Activated T-cell treated with anti-CD3 and anti-CD28 coated beads, Interleukin-2, amount 50 U/mL, for 1 hour (primary cell): Measurements from ENCODE around the gene TRAF5.
"Not testable (repeated sequence)": the region's sequence is repeated elsewhere in the genome, so short reads cannot be mapped to it uniquely, and the experiment has no call there.

Source experiments
- DNase-seq: peaks from one replicate; pipeline ENCODE4 v3.0.0-alpha.2; 2020

The TRAF5 gene

DNA sequence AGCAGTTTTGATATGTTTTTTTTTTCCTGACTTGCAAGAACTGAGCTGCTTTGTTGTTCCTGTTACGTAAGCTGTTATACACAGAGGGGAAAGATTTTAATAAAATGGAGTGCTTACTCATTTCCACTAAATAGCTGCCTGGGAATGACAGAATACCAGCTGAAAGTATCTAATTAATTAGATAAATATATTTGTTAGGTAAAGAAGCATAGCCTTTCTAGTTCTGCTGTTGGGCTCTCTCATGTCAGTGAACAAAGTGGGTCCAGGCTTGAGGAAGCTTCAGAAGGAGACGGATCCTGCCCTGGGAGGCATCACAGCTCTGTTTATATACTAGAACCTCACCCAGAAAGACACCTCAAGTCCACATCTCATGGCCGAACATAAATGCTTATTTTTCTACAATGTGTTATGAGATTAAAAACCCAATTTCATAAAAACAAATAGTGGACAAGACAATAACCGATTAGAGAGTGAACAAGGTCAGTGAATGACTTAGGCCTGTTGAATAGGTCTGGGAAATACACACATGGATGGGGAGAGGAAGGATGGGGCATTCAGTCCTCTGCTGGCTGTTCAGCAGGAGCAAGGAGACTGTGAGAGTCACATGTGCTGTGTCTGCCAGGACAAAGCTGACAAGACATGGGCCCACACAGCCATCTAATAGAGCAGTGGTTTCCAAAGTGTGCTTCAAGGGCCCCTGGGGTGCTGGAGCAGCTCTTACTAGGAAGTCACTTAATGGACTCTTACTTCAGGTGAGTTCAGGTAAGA lies 20.6 kb downstream of the TRAF5 start:
- DNase-seq = no peak

DNA sequence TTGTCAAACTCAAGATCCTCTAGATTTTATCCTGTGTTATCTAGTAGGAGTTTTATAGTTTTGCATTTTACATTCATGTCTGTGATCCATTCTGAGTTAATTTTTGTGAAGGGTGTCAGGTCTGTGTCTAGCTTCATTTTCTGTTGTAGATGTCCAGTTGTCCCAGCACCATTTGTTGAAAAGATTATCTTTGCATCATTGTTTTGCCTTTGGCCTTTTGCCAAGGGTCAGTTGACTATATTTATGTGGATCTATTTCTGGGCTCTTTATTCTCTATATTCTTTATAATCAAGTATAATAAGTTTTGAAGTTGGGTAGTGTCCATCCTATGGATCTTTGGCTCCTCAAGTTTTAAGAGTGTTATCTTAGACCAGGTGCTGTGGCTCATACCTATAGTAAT lies 21.9 kb downstream of the TRAF5 start:
- no peak for DNase-seq

DNA sequence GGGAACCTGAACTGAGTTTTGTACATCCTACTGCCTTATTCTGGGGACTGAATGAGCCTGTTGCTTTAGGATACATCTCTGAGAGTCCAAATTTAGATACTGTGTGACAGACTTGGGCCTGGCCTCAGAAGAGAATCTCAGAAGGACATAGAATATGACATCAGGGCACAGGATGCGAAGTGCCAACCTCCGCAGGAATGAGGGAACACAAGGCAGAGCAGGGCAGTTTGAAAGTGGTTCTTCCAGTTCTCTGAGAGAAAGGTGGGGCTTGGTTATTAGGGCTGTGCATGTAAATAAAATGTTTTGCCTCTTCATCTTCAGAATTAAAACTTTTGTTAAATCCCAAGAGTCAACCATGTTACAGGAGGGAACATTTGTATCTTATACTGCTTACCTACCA lies 23.1 kb downstream of the TRAF5 start:
- DNase-seq = no peak

DNA sequence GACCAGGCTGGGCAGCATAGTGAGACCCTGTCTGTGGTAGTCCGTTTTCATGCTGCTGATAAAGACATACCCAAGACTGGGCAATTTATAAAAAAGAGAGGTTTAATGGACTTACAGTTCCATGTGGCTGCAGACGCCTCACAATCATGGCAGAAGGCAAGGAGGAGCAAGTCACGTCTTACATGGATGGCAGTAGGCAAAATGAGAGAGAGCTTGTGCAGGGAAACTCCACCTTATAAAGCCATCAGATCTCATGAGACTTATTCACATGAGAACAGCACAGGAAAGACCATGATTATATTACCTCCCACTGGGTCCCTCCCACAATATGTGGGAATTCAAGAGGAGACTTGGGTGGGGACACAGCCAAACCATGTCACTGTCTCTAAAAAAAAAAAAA lies 25.4 kb downstream of the TRAF5 start:
- DNase-seq = not testable (repeated sequence)

DNA sequence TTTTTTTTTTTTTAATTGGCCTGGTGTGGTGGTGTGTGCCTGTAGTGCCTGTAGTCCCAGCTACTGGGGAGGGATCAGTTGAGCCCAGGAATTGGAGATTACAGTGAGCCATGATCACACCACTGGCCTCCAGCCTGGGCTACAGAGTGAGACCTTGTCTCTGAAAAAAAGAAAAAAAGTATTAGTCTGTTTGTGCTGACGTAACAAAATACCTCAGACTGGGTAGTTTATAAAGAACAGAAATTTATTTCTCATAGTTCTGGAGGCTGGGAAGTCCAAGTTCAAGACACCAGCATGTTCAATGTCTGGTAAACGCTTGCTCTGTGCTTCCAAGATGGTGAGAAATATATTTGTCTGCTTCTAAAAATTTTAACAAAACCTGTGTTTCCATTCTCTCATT lies 25.8 kb downstream of the TRAF5 start:
- DNase-seq = no peak

DNA sequence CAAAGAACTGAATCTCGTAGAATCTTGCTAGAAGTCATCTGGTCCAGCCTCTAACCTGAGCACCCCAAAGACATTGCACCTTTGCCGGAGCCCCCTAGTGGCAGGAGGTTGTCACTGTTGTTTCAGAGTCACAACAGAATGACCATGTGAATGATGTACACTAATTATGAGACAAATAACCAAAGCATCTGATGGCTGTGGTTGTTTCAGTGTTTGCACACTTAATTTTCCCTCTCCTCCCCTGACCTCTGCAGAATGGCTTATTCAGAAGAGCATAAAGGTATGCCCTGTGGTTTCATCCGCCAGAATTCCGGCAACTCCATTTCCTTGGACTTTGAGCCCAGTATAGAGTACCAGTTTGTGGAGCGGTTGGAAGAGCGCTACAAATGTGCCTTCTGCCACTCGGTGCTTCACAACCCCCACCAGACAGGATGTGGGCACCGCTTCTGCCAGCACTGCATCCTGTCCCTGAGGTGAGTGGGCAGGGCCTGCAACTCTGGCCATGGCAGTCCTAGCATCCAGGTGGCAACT lies 26.4 kb downstream of the TRAF5 start:
- DNase-seq = peak; percentile 52

DNA sequence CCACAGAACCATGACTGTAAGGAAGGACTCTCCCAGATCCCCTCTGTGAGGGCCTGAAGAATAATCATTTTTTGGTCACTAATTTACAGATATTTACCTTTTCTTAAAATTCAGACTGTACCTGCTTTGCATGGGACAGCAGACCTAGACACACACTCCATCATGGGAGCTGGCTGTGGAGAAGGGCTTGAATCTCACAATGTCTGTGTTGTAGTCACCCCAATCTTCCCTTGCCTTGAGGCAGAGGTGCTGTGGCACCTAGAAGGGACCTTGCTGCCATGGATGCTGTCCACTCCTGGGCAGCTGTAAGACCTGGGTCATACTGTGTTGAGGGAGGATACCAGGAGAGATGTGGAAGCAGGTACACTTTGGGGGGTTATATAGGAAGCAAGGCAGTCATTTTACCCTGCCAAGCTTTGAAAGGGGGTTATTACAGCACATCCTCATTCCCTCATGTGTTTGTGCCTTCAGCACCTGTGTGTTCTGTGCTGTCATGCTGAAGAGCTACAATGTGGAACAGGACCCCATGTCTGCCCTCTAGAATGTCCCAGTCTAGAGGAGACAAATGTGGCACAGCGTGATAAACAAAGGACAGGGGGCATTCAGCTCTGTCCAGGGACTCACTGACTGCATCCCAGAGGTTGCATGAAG lies 27.1 kb downstream of the TRAF5 start:
- no peak for DNase-seq

DNA sequence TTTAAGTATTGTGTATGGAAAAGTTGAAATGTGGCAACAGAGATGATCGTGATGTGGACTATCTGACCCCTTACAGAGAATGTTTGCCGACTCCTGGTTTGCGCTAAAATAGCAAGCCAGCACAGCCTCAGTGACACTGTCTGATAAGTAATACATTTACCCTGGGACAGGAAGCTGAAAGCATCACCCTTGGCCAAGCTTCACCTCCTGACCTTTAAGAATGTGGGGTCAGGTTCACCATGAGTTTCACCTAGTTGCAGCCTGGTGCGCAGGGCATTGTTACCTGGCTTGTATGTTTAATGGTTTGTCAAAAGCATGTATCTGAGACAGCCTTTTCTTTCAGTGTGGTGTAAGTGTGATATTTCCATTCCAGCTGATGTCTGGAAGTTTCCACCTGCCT lies 29.2 kb downstream of the TRAF5 start:
- DNase-seq = no peak

DNA sequence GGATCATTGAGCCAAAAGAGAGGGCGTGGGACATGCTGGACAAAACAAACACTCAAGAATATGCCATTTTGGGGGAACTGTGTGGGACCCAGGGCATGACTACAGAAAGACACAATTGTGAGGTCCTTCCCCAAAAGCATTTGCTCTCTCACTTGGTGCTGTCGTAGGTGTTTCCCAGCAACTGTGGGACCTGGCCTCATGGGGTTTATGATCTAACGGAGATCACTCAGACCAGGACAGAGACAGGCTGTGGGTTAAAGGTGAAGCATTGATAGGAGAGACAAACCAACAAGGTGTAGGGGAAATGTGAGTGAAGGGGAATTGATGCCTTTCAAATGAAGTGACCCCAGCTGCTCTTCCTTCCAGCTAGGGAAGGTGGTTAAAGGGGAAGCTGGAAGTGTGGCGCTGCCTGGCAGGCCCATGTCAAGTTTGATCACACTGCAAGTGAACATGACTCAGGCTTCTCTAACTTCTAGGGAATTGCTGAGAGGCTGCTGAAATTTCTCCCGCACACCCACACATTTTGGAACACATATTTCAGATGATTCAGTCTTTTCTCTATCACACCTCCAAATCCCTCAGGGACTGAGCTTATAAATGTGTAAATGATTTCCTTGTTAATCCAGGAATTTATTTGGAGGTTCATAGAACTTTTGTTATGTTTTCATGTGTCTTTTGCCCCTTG lies 30.2 kb downstream of the TRAF5 start:
- DNase-seq = no peak

- no peak for DNase-seq
Observed at GRCh38 chr1:211358685-211359084, 32.1 kb downstream of the TRAF5 start.

DNA sequence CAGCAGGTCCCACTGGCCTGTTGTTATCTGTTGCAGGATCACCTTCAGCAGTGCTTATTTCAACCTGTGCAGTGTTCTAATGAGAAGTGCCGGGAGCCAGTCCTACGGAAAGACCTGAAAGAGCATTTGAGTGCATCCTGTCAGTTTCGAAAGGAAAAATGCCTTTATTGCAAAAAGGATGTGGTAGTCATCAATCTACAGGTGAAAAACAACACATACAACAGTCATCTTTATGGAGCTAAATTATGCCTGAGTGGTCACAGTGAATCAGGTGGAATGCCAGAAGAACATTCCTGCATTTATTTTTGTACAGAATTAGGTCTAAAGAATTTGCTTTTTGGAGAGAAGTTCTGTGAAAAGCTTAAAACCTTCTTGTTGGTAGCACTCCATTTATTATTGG lies 33.2 kb downstream of the TRAF5 start:
- DNase-seq = no peak

DNA sequence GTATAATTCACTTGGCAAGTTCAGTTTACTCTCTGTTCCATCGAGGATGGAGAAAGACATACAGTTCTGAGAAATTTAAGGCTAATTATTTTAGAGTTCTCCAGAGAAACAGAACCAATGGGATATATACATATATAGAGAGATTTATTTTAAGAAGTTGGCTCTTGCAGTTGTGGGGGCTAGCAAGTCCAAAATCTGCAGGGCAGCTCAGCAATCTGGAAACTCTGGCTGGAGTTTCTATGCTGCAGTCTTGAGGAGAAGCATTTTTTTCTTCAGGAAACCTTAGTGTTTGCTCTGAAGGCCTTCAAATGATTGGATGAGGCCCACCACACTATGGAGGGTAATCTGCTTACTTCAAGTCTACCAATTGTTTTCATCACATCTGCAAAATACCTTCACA lies 34.6 kb downstream of the TRAF5 start:
- no peak for DNase-seq

DNA sequence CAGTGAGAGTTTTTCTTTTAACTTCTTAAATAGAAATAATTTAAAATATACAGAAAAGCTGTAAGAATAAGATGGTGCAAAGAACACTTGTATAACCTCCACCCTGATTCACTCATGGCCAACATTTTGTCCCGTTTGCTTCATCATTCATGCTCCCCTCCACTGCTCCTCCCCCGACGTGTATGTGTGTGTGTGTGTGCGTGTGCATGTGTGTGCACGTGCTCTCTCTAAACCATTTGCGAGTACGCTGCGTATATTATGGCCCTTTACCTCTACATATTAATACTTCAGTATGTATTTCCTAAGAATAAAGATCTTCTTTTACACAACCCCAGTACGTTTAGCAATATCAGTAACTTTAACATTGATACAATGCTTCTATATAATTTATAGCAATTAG lies 43.0 kb downstream of the TRAF5 start:
- no peak for DNase-seq

DNA sequence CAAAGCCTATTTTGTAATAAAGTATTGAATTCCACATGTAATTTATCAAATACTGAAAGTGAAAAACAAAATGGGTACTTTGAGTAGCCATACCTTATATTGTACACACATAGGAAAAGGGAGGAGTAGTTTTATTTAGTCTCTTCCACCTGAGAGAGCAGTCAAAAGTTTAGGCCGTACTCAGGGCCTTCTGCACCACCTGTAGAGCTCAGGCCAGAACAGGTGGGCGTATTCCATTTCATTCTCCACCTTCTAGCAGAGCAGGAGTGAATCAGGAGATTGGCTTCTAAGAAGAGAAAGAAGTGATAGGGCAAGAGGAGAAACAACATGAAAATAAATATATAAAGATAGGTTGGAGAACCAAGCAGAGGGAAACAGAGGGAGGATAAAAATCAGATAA lies 44.0 kb downstream of the TRAF5 start:
- no peak for DNase-seq

- no peak for DNase-seq
Observed at GRCh38 chr1:211371406-211372105, 44.9 kb downstream of the TRAF5 start.

GRCh38 chr1:211372463-211372862 lies 45.8 kb downstream of the TRAF5 start:
- DNase-seq = no peak

GRCh38 chr1:211375146-211375818 lies 48.6 kb downstream of the TRAF5 start:
- DNase-seq = no peak

GRCh38 chr1:211375949-211376348 lies 49.3 kb downstream of the TRAF5 start:
- no peak for DNase-seq

- DNase-seq = no peak
Observed at GRCh38 chr1:211376807-211377470, 50.3 kb downstream of the TRAF5 start.

DNA sequence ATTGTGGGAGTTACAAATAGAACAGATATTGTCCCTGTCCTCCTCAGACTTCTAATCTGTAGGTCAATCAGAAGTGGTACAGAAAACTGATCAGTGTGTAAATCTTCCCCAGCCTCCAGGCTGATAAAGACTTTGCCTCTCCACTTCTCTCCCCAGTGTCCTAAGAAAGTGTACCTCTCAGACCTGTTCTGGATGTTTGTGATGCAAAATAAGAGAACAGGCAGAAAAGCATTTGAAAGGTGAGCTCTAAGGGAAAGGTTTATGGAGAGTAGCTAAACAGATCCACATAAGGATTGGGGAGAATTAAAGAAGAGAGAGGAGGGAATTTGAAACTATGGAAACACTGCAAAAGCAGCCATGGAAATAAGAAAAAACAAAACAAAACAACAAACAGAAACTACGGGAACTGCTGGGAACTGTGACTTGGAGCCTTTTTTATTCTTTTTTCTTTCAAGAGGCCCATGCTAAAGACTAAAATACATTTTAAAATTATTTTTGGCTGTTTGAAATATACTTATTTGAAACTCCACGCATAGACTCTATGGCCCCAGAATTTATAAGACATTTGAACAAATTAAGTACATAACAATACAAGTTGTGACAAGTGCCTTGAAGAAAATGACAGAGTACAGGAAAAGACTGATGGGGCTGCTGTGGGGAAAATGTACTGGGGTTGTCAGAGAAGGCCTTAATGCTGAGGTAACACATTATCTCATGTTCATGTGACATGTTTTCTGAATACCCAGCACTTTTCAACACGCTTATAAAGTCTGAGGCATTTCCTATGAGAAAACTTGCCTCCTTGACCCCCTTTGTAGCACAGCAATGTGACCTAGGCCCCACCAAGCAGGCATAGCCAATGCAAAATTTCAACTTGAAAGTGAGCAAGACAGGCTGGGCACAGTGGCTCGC lies 51.2 kb downstream of the TRAF5 start:
- no peak for DNase-seq

DNA sequence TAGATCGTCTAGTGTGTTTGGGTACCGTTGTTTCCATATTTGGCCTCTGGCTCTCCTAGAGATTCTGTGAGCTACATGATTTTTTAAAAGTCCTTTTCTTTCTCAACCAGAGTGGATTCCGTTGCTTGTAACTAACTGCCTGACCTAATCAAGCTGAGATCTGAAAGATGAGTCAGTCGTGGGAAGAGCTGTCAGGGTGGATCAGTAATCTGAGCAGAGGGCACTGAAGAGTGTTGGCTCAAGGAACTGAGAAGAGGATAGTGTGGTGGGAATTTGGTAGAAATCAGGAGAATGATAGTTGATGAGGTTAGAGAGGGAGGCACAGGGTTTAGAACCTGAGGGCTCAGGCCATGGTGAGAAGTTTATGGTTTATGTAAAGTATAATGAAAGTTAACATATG lies 52.2 kb downstream of the TRAF5 start:
- no peak for DNase-seq
